Tibial nerve (tissue), 4 donors: ENCODE measurements around the gene ACAT1.
"Not testable (repeated sequence)": the region's sequence is repeated elsewhere in the genome, so short reads cannot be mapped to it uniquely, and the experiment has no call there.

Source experiments
- CTCF ChIP-seq, 5 experiments: fragments of 200-600 bp in 3 of 5; fragments of 450-650 bp in 2 of 5; sonication (generic) in 3 of 5; IDR thresholded peaks; one replicate each; pipeline ENCODE4 v1.5.1; 2016 to 2019; ENCODE audit warnings: antibody characterized with exemption in 5 of 5, mild to moderate bottlenecking in 3 of 5, moderate library complexity in 2 of 5
- EP300 ChIP-seq, 2 donors: sonication (generic); formaldehyde crosslinking; IDR thresholded peaks; one replicate each; pipeline ENCODE4 v1.6.1; 2017; ENCODE audit warnings: antibody characterized with exemption in 2 of 2, mild to moderate bottlenecking in 1 of 2
- POLR2A ChIP-seq, 2 donors: fragments of 450-650 bp; IDR thresholded peaks; one replicate each; pipeline ENCODE4 v1.6.1; 2017; ENCODE audit warnings: antibody characterized with exemption in 2 of 2, mild to moderate bottlenecking in 2 of 2, moderate library complexity in 2 of 2

DNA sequence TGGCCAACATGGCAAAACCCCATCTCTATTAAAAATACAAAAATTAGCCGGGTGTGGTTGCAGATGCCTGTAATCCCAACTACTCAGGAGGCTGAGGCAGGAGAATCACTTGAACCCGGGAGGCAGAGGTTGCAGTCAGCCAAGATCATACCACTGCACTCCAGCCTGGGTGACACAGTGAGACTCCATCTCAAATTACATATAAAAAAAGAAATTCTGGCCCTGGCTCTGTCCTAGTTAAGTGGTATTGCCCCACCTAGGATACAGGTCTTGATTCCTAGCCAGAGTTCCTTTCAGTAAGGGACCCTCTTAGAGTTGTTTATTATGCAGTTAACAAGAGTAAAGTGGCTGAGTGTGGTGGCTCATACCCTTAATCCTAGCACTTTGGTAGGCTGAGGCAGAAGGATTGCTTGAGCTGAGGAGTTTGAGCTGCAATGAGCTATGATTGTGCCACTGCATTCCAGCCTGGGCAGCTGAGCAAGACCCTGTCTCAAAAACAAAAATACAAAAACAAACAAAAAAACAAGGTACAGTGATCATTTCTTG is 11.7 kb downstream of the ACAT1 start:
- not testable (repeated sequence) for TF ChIP-seq POLR2A, CTCF, EP300 (IDR thresholded peaks at IDR 0.05)
